GM06990 (cell line): ENCODE measurements around the gene ASPDH.

ENCODE experiments used
- DNase-seq: peaks from one replicate; pipeline ENCODE4 v3.0.0-alpha.2; 2011; ENCODE audit not compliant: insufficient read length; ENCODE audit errors: extremely low read depth
- H3K27me3 ChIP-seq: replicated peaks from 2 replicates; pipeline ENCODE4 v1.6.0; 2011; ENCODE audit warnings: low read length; ENCODE audit not compliant: control insufficient read depth, insufficient read depth
- H3K36me3 ChIP-seq: 2 replicates; pipeline ENCODE4 v1.5.1; 2011; ENCODE audit warnings: low read length; ENCODE audit not compliant: control insufficient read depth, insufficient read depth
- H3K4me3 ChIP-seq: replicated peaks from 2 replicates; pipeline ENCODE4 v1.5.1; 2011; ENCODE audit warnings: low read depth, mild to moderate bottlenecking, control low read depth, low read length
- CTCF ChIP-seq: IDR thresholded peaks from 2 replicates; pipeline ENCODE4 v1.5.1; 2011; ENCODE audit warnings: low read length, control low read depth, mild to moderate bottlenecking, inconsistent platforms; ENCODE audit not compliant: insufficient read depth, poor library complexity, severe bottlenecking

Gene ASPDH

DNA sequence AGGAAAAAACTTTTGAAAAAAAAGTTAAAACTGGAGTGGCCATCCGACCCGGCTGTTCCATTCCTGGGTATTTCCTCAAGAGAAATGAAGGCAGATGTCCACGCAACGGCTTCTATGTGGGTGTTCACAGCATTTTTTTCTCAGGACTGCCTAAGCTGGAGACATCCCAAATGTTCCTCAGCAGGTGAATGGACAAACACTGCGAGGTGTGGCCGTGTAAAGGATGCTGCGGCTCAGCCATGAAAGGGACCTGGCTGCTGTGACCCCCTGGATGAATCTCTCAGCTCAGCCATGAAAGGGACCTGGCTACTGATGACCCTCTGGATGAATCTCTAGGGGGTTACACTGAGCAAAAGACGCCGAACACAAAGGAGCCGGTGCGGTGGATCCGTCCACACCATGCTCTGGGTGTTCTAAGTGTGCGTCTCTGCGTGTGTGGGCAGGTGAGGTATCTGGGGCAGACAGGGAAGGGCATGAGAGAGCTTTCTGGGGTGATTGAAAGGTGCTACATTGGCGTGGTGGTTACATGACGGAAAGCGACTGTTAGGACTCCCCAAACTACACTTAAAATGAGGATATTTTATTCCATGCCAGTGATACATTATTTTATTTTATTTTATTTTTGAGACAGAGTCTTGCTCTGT, 7.2 kb upstream of the ASPDH start:
- Histone ChIP-seq H3K36me3 (no peaks in the 10 kb centered on the region), H3K27me3 (no peaks in the 10 kb centered on the region), H3K4me3 (no peak overlapping the region)
- no peak for TF ChIP-seq CTCF
- no peak for DNase-seq

GRCh38 chr19:50519006-50519575, 5.4 kb upstream of the ASPDH start:
- no peak for DNase-seq
- no peaks in the 10 kb centered on the region for H3K27me3 ChIP-seq
- H3K4me3 ChIP-seq: no peak overlapping the region
- no peaks in the 10 kb centered on the region for H3K36me3 ChIP-seq
- no peak for TF ChIP-seq CTCF

- Histone ChIP-seq H3K4me3 (no peak overlapping the region), H3K27me3 (no peaks in the 10 kb centered on the region), H3K36me3 (no peaks in the 10 kb centered on the region)
- no peak for DNase-seq
- TF ChIP-seq CTCF: no peak
Measured at GRCh38 chr19:50518091-50519005, 4.6 kb upstream of the ASPDH start.

DNA sequence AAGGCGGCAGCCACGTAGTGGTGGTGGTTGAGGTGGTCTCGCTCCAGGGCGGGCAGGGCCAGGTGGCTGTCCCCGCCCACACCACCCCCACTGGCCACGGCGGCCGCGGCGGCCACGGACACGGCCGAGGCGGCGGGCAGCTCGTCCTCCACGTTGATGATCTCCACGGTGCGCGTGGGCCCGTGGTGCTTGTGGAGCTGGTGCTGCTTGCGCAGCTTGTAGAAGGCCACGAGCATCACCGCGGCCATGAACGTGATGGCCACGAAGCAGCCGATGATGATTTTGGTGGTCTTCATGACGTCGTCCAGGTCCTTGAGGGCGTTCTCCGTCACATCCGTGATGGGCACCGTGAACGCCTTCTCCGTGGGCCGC, 4.0 kb upstream of the ASPDH start:
- H3K4me3 ChIP-seq: no peak overlapping the region
- DNase-seq: no peak
- no peaks in the 10 kb centered on the region for H3K36me3 ChIP-seq
- no peaks in the 10 kb centered on the region for H3K27me3 ChIP-seq
- TF ChIP-seq CTCF: no peak

- no peaks in the 10 kb centered on the region for H3K27me3 ChIP-seq
- no peaks in the 10 kb centered on the region for H3K36me3 ChIP-seq
- no peak for DNase-seq
- H3K4me3 ChIP-seq: no peak overlapping the region
- TF ChIP-seq CTCF: no peak
Measured at GRCh38 chr19:50516964-50517703, 3.4 kb upstream of the ASPDH start.
